ENCODE results near the gene SYNRG. TPM values are rescaled to one million over a fixed set of nuclear protein-coding genes. Genes with fewer than 3 reads are reported as not detected.

Gene SYNRG
- total RNA-seq, 4 donors from 2014 or later = 30.2 to 151 (median 56.7) TPM

GRCh38 chr17:37490638-37491614, 118.3 kb downstream of the SYNRG start:
- Histone ChIP-seq H3K4me1 (peaks cover 0 to 32% (median 23%) of the 10 kb centered on the region in 4 donors), H3K27ac (peak overlapping the region; percentile 85 to 94 (median 88)), H3K9me3 (no peaks in the 10 kb centered on the region), H3K27me3 (no peaks in the 10 kb centered on the region), H3K4me3 (peak overlapping the region; percentile 60 to 80 (median 70)), H3K36me3 (no peaks in the 10 kb centered on the region)
- in situ Hi-C loops (cut with MboI; ENCODE audit: low pct_ligation_motif_present in 1 of 4, low pct_unique_long_range_greater_than_20kb in 1 of 4, low sequenced_read_pairs in 3 of 4) = no loop called here
- WGBS, 2 donors (ENCODE audit: low coverage in 1 of 2) = 27 to 41% methylated on average over 11 to 24 of the region's 24 CpGs
- intact Hi-C loops (cut with DNase I; ENCODE audit: low total_unique reads) = no loop called here
- TF ChIP-seq POLR2AphosphoS5 (IDR thresholded peaks at IDR 0.05) (peak in 1 of 3 donors; percentile 9), POLR2A (IDR thresholded peaks at IDR 0.05) (no peak)
- DNase-seq = peak; percentile 28

GRCh38 chr17:37490022-37490587, 119.1 kb downstream of the SYNRG start:
- peak; percentile 61 for DNase-seq
- 0% methylated on average over 4 to 12 of the region's 56 CpGs for WGBS, 2 donors (ENCODE audit: low coverage in 1 of 2)
- Histone ChIP-seq H3K9me3 (no peaks in the 10 kb centered on the region), H3K36me3 (no peaks in the 10 kb centered on the region), H3K4me3 (peak overlapping the region; percentile 60 to 80 (median 70)), H3K27ac (peak overlapping the region; percentile 85 to 94 (median 88)), H3K27me3 (no peaks in the 10 kb centered on the region), H3K4me1 (peaks cover 0 to 32% (median 23%) of the 10 kb centered on the region in 4 donors)
- in situ Hi-C loops (cut with MboI; ENCODE audit: low pct_ligation_motif_present in 1 of 4, low pct_unique_long_range_greater_than_20kb in 1 of 4, low sequenced_read_pairs in 3 of 4) = no loop called here
- TF ChIP-seq, protein P1, sequence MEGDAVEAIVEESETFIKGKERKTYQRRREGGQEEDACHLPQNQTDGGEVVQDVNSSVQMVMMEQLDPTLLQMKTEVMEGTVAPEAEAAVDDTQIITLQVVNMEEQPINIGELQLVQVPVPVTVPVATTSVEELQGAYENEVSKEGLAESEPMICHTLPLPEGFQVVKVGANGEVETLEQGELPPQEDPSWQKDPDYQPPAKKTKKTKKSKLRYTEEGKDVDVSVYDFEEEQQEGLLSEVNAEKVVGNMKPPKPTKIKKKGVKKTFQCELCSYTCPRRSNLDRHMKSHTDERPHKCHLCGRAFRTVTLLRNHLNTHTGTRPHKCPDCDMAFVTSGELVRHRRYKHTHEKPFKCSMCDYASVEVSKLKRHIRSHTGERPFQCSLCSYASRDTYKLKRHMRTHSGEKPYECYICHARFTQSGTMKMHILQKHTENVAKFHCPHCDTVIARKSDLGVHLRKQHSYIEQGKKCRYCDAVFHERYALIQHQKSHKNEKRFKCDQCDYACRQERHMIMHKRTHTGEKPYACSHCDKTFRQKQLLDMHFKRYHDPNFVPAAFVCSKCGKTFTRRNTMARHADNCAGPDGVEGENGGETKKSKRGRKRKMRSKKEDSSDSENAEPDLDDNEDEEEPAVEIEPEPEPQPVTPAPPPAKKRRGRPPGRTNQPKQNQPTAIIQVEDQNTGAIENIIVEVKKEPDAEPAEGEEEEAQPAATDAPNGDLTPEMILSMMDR (IDR thresholded peaks at IDR 0.05) = peak in 2 of 5 experiments; percentile 22 to 26
- TF ChIP-seq POLR2A (IDR thresholded peaks at IDR 0.05) = no peak
- no peak for TF ChIP-seq EP300 (IDR thresholded peaks at IDR 0.05; ENCODE audit: low read depth)
- intact Hi-C loops (cut with DNase I; ENCODE audit: low total_unique reads) = no loop called here

DNA sequence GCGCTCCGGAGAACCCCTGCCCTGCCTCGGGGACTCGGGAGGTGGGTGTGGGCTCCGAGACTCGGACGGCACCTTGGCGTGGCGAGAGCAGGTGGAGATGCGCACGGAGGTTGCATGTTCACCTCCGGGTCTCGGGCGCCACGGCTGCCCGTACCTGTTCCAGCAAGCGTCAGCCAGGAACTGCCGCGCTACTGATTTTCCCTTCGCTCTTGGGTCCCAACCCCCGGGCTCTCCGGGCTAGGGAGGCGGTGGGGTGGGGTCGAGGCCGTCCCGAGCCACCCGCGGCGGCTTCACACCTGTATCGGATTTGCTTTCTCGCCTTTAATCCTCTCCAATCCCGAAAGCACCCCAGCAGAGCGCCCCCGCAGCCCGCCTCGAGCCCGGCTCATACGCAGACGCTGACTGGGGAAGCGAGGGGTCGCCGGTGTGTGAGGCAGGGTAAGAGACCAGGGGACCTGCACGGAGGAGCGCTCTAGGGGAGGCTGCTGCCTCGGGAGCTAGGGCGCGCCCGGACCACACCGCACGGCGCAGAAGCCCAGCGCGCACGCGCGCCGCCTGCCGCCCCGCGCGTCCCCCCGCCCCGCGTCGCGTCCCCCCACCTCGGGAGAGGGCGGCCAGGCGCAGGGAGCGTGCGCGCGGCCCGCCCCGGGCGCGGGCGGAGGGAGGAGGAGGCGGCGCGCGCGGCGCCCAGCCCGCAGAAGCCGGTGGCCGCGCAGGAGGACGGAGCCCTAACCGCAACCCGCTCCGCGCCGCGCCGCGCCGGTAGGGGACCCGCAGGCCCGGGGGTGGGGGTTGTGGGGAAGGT, 119.8 kb downstream of the SYNRG start, which contains the start of gene DUSP14:
Gene DUSP14, plus strand, starts transcription at position 695 of the 805 bp plus-strand sequence. CDS start 22,382 bp downstream, outside the sequence.
- no peaks in the 10 kb centered on the region for H3K36me3 ChIP-seq
- H3K27me3 ChIP-seq = no peaks in the 10 kb centered on the region
- H3K4me3 ChIP-seq = peak within 1 kb of the TSS; percentile 60 to 85 (median 72)
- H3K27ac ChIP-seq = peak within 1 kb of the TSS; percentile 85 to 94 (median 88)
- in situ Hi-C loops (cut with MboI; ENCODE audit: low pct_ligation_motif_present in 1 of 4, low pct_unique_long_range_greater_than_20kb in 1 of 4, low sequenced_read_pairs in 3 of 4) (no loop called here), intact Hi-C loops (cut with DNase I; ENCODE audit: low total_unique reads) (no loop called here)
- 3% methylated on average over 30 of the region's 100 CpGs; no CpG with 5 or more reads in 1 of the 2 donors for WGBS, 2 donors (ENCODE audit: low coverage in 1 of 2)
- no peak for TF ChIP-seq EP300 (IDR thresholded peaks at IDR 0.05; ENCODE audit: low read depth)
- TF ChIP-seq POLR2A (IDR thresholded peaks at IDR 0.05) = peak; percentile 43
- TF ChIP-seq, protein P1 (IDR thresholded peaks at IDR 0.05) = no peak
- peak; percentile 22 to 66 (median 64) for TF ChIP-seq POLR2AphosphoS5 (IDR thresholded peaks at IDR 0.05)
- DNase-seq = peak; percentile 81
- H3K9me3 ChIP-seq = no peaks in the 10 kb centered on the region
- peaks cover 0 to 32% (median 23%) of the 10 kb centered on the region in 4 donors for H3K4me1 ChIP-seq

- H3K27me3 ChIP-seq = no peaks in the 10 kb centered on the region
- no peaks in the 10 kb centered on the region for H3K36me3 ChIP-seq
- WGBS, 2 donors (ENCODE audit: low coverage in 1 of 2) = 2 to 3% methylated on average over 8 to 25 of the region's 25 CpGs
- in situ Hi-C loops (cut with MboI; ENCODE audit: low pct_ligation_motif_present in 1 of 4, low pct_unique_long_range_greater_than_20kb in 1 of 4, low sequenced_read_pairs in 3 of 4) (no loop called here), intact Hi-C loops (cut with DNase I; ENCODE audit: low total_unique reads) (no loop called here)
- peak; percentile 80 for DNase-seq
- H3K27ac ChIP-seq = peak overlapping the region; percentile 85 to 90 (median 88)
- peak; percentile 28 to 48 (median 32) for TF ChIP-seq POLR2AphosphoS5 (IDR thresholded peaks at IDR 0.05)
- TF ChIP-seq, protein P1 (IDR thresholded peaks at IDR 0.05) = no peak
- no peak for TF ChIP-seq POLR2A (IDR thresholded peaks at IDR 0.05)
- TF ChIP-seq EP300 (IDR thresholded peaks at IDR 0.05; ENCODE audit: low read depth) = no peak
- H3K9me3 ChIP-seq = no peaks in the 10 kb centered on the region
- H3K4me1 ChIP-seq = peaks cover 0 to 32% (median 23%) of the 10 kb centered on the region in 4 donors
- H3K4me3 ChIP-seq = peak overlapping the region; percentile 60 to 85 (median 72)
Measured at GRCh38 chr17:37488607-37489196, 120.5 kb downstream of the SYNRG start.
